RWPE2 (cell line): ENCODE measurements around the gene KCNAB2.

ENCODE experiments used
- ATAC-seq: fragments of 200-7000 bp; cut with Tn5 transposase; 3 replicates; pipeline ENCODE4 v1.9.1; 2021; ENCODE audit warnings: low read depth
- DNase-seq: peaks from one replicate; pipeline ENCODE4 v3.0.0-alpha.2; 2020; ENCODE audit warnings: low spot score
- H3K27ac ChIP-seq: fragments of 450-650 bp; 2 replicates; pipeline ENCODE4 v1.5.1; 2017; ENCODE audit warnings: mild to moderate bottlenecking; ENCODE audit not compliant: poor library complexity, severe bottlenecking
- H3K27me3 ChIP-seq: fragments of 250-450 bp; sonication (Bioruptor Pico); 2 replicates; pipeline ENCODE4 v1.5.1; 2021; ENCODE audit warnings: mild to moderate bottlenecking, moderate library complexity; ENCODE audit not compliant: insufficient read depth, poor library complexity, severe bottlenecking
- H3K36me3 ChIP-seq: fragments of 250-450 bp; sonication (Bioruptor Pico); 2 replicates; pipeline ENCODE4 v1.5.1; 2020; ENCODE audit warnings: low read depth, mild to moderate bottlenecking, moderate library complexity
- H3K4me1 ChIP-seq: fragments of 250-450 bp; sonication (Bioruptor Pico); 2 replicates; pipeline ENCODE4 v1.5.1; 2021; ENCODE audit warnings: mild to moderate bottlenecking, moderate library complexity; ENCODE audit not compliant: insufficient read depth, poor library complexity, severe bottlenecking
- H3K4me3 ChIP-seq: fragments of 250-450 bp; sonication (Bioruptor Pico); 2 replicates; pipeline ENCODE4 v1.5.1; 2021; ENCODE audit warnings: mild to moderate bottlenecking, moderate library complexity; ENCODE audit not compliant: severe bottlenecking
- H3K9me3 ChIP-seq: fragments of 250-450 bp; sonication (Bioruptor Pico); 2 replicates; pipeline ENCODE4 v1.5.1; 2021; ENCODE audit warnings: mild to moderate bottlenecking, moderate library complexity; ENCODE audit not compliant: severe bottlenecking
- TF ChIP-seq, protein P1 (sequence below): fragments of 450-650 bp; IDR thresholded peaks from one replicate; pipeline ENCODE4 v1.5.1; 2017; ENCODE audit warnings: mild to moderate bottlenecking, moderate library complexity; ENCODE audit not compliant: poor library complexity, severe bottlenecking

The KCNAB2 gene

DNA sequence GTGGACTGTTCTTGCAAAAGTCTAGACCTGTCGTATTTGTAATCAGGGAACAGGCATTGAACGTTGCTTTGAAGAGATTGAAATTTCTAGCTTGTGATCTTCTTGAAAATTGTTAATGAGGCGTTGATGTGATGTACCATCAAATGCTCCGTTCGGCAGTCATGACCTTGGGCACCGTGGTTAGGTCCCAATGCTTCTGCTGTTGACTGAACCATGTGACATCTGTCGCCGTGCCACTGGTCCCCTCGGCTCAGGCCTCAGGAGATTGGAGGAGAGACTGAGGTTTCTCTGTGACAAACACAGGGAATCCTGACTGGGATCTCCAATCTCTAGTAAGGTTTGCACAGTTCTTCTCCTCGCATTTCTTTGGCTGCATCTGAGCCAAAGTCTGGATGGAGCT, 18.1 kb upstream of the KCNAB2 start:
- ATAC-seq (no peak), DNase-seq (no peak)
- H3K36me3 ChIP-seq = no peaks in the 10 kb centered on the region
- TF ChIP-seq, protein P1, sequence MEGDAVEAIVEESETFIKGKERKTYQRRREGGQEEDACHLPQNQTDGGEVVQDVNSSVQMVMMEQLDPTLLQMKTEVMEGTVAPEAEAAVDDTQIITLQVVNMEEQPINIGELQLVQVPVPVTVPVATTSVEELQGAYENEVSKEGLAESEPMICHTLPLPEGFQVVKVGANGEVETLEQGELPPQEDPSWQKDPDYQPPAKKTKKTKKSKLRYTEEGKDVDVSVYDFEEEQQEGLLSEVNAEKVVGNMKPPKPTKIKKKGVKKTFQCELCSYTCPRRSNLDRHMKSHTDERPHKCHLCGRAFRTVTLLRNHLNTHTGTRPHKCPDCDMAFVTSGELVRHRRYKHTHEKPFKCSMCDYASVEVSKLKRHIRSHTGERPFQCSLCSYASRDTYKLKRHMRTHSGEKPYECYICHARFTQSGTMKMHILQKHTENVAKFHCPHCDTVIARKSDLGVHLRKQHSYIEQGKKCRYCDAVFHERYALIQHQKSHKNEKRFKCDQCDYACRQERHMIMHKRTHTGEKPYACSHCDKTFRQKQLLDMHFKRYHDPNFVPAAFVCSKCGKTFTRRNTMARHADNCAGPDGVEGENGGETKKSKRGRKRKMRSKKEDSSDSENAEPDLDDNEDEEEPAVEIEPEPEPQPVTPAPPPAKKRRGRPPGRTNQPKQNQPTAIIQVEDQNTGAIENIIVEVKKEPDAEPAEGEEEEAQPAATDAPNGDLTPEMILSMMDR = no peak
- H3K9me3 ChIP-seq = no peaks in the 10 kb centered on the region
- peaks cover 10% of the 10 kb centered on the region for H3K4me1 ChIP-seq
- H3K27me3 ChIP-seq = no peaks in the 10 kb centered on the region
- H3K4me3 ChIP-seq = no peak overlapping the region
- no peak overlapping the region for H3K27ac ChIP-seq

DNA sequence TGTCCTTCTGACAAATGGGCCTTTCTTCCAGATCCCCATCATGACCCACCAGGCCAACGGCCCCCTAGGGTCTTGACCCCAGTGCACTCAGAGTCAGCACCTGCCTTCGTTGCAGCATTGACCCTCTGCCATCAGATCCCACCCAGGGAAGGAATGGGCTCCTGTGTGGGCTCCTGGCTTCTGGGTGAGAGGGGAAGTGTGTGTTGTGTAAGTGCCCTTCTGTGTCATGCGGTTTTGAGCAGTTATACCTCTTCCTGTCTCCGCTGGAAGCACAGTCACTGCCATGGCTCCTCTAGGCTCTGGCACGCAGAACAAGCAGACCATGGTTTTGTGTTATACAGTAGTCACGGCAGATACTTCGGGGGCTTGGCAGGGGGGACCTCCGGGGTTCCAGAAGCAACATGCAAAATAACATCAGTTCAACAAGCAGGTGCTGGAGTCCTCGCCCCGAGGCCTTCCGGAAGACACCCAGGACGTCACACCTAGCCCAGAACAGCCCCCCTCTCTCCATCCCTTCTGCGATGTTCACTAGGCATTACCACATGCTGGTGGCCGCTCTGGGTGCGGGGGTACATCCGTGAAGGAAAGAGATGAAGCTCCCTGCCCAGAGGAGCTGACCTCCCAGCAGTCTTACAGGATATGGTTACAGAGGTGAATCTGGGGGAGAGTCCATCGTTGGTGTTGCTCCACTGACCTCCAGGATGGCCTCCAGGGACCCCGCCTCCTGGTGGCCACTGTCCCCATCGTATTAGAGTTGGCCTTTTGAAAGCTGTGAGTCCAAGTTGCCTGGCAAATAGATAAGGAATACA, 17.4 kb upstream of the KCNAB2 start:
- Histone ChIP-seq H3K9me3 (no peaks in the 10 kb centered on the region), H3K36me3 (no peaks in the 10 kb centered on the region), H3K4me1 (peaks cover 10% of the 10 kb centered on the region), H3K4me3 (no peak overlapping the region), H3K27me3 (no peaks in the 10 kb centered on the region), H3K27ac (no peak overlapping the region)
- TF ChIP-seq, protein P1 = no peak
- ATAC-seq = no peak
- DNase-seq = no peak

DNA sequence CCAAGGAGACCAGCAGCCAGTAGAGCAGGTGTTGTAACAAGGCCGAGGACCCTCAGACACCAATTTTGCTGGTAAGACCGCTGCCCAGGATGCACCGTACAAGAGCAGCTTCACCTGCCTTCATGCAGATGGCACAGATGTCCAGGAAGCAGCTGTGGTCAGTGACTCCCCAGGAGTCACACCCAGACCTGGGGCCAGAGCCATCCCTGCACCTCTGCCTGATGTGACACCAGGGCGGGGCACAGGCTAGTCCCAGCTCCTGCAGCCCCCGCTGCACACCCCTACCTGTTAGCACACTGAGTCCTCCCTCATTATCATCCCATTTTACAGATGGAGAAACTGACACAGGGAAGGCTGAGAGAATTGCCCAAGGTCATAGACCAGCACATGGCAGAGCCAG, 16.3 kb upstream of the KCNAB2 start:
- no peak overlapping the region for H3K27ac ChIP-seq
- TF ChIP-seq, protein P1 = no peak
- ATAC-seq = no peak

DNA sequence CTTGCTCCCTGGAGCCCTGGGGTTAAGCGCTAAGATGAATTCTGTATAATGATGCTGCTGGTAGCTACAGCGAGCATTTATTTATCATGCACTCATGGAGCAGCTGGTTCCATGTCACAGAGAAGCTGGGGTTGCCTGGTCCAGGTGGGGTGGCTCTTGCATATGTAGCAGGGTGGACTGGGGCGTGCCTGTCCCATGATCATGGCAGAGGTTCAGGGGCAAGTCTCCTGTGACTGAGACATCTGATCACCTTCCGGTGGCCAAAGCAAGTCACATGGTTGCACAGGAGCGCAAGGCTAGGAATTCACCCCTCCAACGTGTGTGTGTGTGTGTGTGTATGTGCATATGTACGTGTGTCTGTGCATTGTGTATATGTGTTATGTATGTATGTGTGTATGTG, 15.6 kb upstream of the KCNAB2 start:
- ATAC-seq (no peak), DNase-seq (no peak)
- TF ChIP-seq, protein P1 = no peak
- H3K36me3 ChIP-seq = no peaks in the 10 kb centered on the region
- H3K4me1 ChIP-seq = peaks cover 6% of the 10 kb centered on the region
- H3K27ac ChIP-seq = no peak overlapping the region
- no peaks in the 10 kb centered on the region for H3K9me3 ChIP-seq
- no peak overlapping the region for H3K4me3 ChIP-seq
- H3K27me3 ChIP-seq = no peaks in the 10 kb centered on the region

More for the DNA sequence above, 16.3 kb upstream of the KCNAB2 start:
- H3K4me1 ChIP-seq = peaks cover 10% of the 10 kb centered on the region
- H3K9me3 ChIP-seq = no peaks in the 10 kb centered on the region
- no peaks in the 10 kb centered on the region for H3K36me3 ChIP-seq
- no peak overlapping the region for H3K4me3 ChIP-seq
- H3K27me3 ChIP-seq = no peaks in the 10 kb centered on the region
- no peak for DNase-seq
